T-helper 17 cell (primary cell): ENCODE measurements around the gene WDR44. TPM values are rescaled to one million over a fixed set of nuclear protein-coding genes. Genes with fewer than 3 reads are reported as not detected.
A peak's percentile ranks its signal among the peaks of the same experiment; 100 is the strongest.
"Not testable (repeated sequence)": the region's sequence is repeated elsewhere in the genome, so short reads cannot be mapped to it uniquely, and the experiment has no call there.

Source experiments
- ATAC-seq: fragments of 150-1000 bp; cut with Tn5 transposase; 2 replicates; pipeline ENCODE4 v1.10.0; 2021; ENCODE audit warnings: mild to moderate bottlenecking, moderate library complexity
- DNase-seq, 3 donors: peaks; one replicate each; pipeline versions ENCODE4 v3.0.0 to v3.0.0-alpha.2; 2020 to 2021
- H3K9me3 ChIP-seq: one replicate; pipeline ENCODE4 v1.7.0; 2013; ENCODE audit warnings: low read length, mild to moderate bottlenecking; ENCODE audit not compliant: control insufficient read depth, poor library complexity, severe bottlenecking
- H3K27ac Mint-ChIP-seq: one replicate; pipeline ENCODE4 v1.8.0; 2022; ENCODE audit warnings: mild to moderate bottlenecking, moderate library complexity, mixed read lengths
- H3K27me3 Mint-ChIP-seq: one replicate; pipeline ENCODE4 v1.8.0; 2022; ENCODE audit warnings: mixed read lengths
- H3K36me3 Mint-ChIP-seq: one replicate; pipeline ENCODE4 v1.8.0; 2022; ENCODE audit warnings: low read depth, mixed read lengths
- H3K4me1 Mint-ChIP-seq: one replicate; pipeline ENCODE4 v1.8.0; 2022; ENCODE audit warnings: mild to moderate bottlenecking, mixed read lengths
- H3K4me3 Mint-ChIP-seq: one replicate; pipeline ENCODE4 v1.8.0; 2022; ENCODE audit warnings: mild to moderate bottlenecking, moderate library complexity, mixed read lengths
- total RNA-seq, 4 donors: library from RNA in 2 of 4; stranded (reverse) in 2 of 4; gene quantifications; one replicate each; pipeline ENCODE4 v1.2.3 and lab custom pipeline; 2022 to 2026

WDR44 gene
- total RNA-seq, 2 donors from 2014 or later = 15.4 to 18.0 TPM

DNA sequence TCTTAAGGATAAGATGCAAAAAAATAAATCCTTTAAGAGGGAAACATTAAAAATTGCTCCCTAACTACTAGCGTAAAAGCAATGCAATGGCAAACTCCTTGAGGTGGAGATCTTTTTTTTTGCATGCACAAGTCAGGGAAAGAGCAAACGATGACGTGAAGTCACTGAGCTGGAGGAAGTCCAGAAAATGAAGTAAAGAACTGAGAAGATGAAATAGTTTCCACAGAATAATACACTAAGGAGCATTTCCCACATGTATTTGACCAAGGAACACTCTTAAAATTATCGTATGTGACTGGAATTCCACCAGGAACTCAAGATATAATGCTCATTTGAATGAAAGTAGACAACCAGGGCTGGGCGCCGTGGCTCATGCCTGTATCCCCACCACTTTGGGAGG lies 128.7 kb downstream of the WDR44 start:
- no peaks in the 10 kb centered on the region for H3K9me3 ChIP-seq
- no peaks in the 10 kb centered on the region for H3K27me3 Mint-ChIP-seq
- DNase-seq (no peak), ATAC-seq (no peak)
- no peaks in the 10 kb centered on the region for H3K36me3 Mint-ChIP-seq
- no peak overlapping the region for H3K4me3 Mint-ChIP-seq
- H3K27ac Mint-ChIP-seq = no peak overlapping the region
- H3K4me1 Mint-ChIP-seq = no peaks in the 10 kb centered on the region

DNA sequence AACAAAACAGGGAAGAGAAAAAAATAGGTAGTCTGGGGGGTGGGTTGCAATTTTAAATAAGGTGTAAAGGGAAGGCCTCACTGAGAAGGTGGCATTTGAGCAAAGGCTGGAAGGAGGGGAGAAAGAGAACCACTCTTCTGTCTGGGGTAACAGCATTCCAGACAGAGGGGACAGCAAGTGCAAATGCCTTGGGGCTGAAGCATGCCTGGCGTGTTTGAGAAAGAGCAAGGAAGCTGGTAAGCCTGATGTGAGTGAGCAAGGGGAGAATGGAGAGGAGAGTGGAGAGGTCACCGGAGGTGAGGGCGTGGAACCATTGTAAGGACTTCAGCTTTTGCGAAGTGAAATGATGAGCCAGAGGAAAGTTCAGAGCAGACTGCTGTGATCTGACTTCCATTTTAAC lies 130.0 kb downstream of the WDR44 start:
- ATAC-seq (no peak), DNase-seq (no peak)
- Mint-ChIP-seq H3K27me3 (no peaks in the 10 kb centered on the region), H3K27ac (no peak overlapping the region), H3K4me1 (no peaks in the 10 kb centered on the region), H3K4me3 (no peak overlapping the region), H3K36me3 (no peaks in the 10 kb centered on the region)
- no peaks in the 10 kb centered on the region for H3K9me3 ChIP-seq

DNA sequence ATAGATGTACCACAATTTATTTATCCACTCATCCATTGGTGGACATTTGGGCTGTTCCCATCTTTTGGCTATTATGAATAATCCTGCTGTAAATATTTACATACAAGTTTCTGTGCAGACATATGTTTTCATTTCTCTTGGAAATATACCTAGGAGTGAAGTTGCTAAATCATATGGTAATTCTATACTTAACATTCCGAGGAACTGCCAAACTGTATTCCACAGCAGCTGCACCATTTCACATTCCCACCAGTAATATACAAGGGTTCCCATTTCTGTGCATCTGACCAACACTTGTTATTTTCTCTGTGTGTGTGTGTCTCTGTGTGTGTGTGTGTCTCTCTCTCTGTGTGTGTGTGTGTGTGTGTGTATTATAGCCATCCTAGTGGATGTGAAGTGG lies 134.3 kb downstream of the WDR44 start:
- Mint-ChIP-seq H3K27ac (no peak overlapping the region), H3K27me3 (no peaks in the 10 kb centered on the region), H3K4me1 (no peaks in the 10 kb centered on the region), H3K4me3 (no peak overlapping the region), H3K36me3 (no peaks in the 10 kb centered on the region)
- DNase-seq (no peak), ATAC-seq (no peak)
- no peaks in the 10 kb centered on the region for H3K9me3 ChIP-seq

DNA sequence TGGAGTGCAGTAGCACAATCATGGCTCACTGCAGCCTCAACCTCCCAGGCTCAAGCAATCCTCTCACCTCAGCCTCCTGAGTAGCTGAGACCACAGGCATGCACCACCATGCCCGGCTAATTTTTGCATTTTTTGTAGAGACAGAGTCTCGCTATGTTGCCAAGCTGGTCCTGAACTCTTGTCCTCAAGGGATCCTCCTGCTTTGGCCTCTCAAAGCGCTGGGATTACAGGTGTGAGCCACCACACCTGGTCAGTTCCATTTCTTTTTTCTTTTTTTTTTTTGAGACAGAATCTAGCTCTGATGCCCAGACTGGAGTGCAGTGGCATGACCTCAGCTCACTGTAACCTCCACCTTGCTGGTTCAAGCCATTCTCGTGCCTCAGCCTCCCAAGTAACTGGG lies 136.5 kb downstream of the WDR44 start:
- not testable (repeated sequence) for H3K9me3 ChIP-seq, H3K4me1 Mint-ChIP-seq, ATAC-seq, H3K4me3 Mint-ChIP-seq, DNase-seq, H3K27ac Mint-ChIP-seq, H3K27me3 Mint-ChIP-seq, H3K36me3 Mint-ChIP-seq

DNA sequence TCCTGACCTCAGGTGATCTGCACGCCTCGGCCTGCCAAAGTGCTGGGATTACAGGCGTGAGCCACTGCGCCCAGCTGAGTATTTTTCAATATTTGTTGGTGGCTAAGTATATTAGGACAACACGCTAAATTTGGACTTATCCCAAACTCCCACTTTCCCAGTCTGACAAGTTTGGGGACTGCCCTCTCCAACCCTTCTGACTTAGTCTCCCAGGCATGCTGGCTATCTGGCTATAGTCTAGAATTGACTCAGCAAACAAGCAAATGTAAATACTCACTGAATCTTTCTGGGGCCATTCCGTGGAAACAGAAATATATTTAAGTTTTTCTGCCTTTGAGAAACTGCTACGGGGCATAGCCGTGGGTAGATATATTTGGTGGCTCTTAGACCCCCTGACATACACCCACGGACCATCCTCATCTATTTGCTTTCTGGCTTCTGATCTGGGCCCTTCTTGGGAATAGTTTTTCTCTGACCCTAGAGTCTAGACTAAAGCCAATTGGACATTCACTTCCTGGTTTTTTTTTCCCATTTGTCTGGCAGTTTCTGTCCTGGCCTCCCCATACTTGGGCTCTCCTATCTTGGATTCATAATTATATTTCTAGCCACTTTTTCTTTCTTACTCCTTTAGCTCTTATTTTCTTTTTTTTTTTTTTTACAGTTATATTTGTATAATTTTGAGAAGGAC lies 138.5 kb downstream of the WDR44 start:
- no peak for DNase-seq
- no peak overlapping the region for H3K27ac Mint-ChIP-seq
- H3K9me3 ChIP-seq = no peaks in the 10 kb centered on the region
- ATAC-seq = no peak
- no peaks in the 10 kb centered on the region for H3K27me3 Mint-ChIP-seq
- no peaks in the 10 kb centered on the region for H3K36me3 Mint-ChIP-seq
- no peak overlapping the region for H3K4me3 Mint-ChIP-seq
- no peaks in the 10 kb centered on the region for H3K4me1 Mint-ChIP-seq

DNA sequence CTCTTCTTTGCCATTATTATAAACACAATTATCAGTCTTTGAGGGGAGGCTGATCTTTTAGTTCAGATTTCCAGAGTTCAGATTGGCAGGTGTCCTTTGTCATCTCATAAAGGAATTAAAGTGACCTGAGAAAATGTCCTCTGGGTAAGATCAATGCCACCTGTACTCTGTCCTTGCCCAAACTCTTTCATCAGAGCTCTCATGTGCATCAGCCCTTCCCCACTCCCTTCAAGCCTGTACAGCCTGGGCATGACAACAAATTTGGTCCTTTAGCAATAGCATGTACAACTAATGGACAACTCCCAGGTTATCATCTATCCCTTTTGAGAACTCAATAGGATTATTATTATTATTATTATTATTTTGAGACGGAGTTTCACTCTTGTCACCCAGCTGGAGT lies 140.8 kb downstream of the WDR44 start:
- ATAC-seq, H3K27ac Mint-ChIP-seq: not testable (repeated sequence)

DNA sequence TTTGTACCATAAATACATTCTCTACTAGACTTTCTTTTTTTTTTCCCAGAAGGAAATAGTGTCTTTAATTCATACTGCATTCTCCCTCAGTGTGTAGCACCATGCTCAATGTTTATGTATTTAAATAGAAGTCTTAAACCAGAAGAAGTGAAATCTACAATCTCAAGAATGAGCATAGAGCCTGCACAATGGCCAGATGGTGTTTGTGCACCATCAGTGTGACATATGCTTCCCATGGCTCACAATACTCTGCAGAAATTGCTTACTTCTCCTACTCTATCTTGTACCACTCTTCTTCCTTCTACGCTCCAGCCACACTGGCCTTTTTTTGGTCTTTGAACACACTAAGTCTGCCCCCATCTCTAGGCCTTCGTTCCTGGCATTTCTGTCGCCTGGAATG lies 147.1 kb downstream of the WDR44 start:
- H3K27me3 Mint-ChIP-seq = no peaks in the 10 kb centered on the region
- H3K9me3 ChIP-seq = no peaks in the 10 kb centered on the region
- no peak for ATAC-seq
- peaks cover 14% of the 10 kb centered on the region for H3K4me1 Mint-ChIP-seq
- DNase-seq = no peak
- H3K27ac Mint-ChIP-seq = no peak overlapping the region
- no peak overlapping the region for H3K4me3 Mint-ChIP-seq
- H3K36me3 Mint-ChIP-seq = peaks cover 6% of the 10 kb centered on the region

More for the DNA sequence above, 140.8 kb downstream of the WDR44 start:
- not testable (repeated sequence) for H3K9me3 ChIP-seq, H3K4me1 Mint-ChIP-seq, H3K27me3 Mint-ChIP-seq, H3K36me3 Mint-ChIP-seq, DNase-seq, H3K4me3 Mint-ChIP-seq

DNA sequence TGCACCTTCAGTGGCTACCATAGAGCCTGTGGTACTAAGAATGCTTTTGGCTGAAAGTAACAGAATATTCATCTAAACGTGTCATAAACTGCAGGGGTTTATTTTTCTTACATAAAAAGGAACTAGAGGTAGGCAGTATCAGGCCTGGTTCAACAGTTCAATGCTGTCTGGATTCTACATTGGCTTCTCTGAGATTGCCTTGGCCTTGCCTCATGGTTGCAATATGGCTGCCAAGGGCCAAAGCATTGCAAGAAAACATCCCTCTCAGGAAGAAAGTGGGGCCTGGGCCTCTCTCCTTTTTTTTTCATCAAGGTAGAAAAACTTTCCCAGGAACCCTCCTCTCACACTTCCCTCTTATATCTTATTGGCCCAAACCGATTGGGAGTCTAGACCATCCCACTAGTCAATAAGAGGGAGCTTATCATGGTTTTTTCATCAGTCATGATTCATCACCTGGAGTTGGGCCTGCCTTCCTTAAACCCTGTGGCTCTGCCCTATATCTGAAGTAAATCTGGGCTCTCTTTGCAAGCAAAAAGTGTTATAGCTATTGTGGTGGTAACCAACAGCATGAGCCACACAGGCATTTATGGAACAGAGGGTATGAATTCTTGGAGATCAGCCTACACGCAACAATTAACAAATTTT lies 147.9 kb downstream of the WDR44 start:
- ATAC-seq (no peak), DNase-seq (no peak)
- H3K27me3 Mint-ChIP-seq = no peaks in the 10 kb centered on the region
- H3K36me3 Mint-ChIP-seq = peaks cover 6% of the 10 kb centered on the region
- H3K9me3 ChIP-seq = no peaks in the 10 kb centered on the region
- H3K4me3 Mint-ChIP-seq = no peak overlapping the region
- peaks cover 15% of the 10 kb centered on the region for H3K4me1 Mint-ChIP-seq
- no peak overlapping the region for H3K27ac Mint-ChIP-seq

DNA sequence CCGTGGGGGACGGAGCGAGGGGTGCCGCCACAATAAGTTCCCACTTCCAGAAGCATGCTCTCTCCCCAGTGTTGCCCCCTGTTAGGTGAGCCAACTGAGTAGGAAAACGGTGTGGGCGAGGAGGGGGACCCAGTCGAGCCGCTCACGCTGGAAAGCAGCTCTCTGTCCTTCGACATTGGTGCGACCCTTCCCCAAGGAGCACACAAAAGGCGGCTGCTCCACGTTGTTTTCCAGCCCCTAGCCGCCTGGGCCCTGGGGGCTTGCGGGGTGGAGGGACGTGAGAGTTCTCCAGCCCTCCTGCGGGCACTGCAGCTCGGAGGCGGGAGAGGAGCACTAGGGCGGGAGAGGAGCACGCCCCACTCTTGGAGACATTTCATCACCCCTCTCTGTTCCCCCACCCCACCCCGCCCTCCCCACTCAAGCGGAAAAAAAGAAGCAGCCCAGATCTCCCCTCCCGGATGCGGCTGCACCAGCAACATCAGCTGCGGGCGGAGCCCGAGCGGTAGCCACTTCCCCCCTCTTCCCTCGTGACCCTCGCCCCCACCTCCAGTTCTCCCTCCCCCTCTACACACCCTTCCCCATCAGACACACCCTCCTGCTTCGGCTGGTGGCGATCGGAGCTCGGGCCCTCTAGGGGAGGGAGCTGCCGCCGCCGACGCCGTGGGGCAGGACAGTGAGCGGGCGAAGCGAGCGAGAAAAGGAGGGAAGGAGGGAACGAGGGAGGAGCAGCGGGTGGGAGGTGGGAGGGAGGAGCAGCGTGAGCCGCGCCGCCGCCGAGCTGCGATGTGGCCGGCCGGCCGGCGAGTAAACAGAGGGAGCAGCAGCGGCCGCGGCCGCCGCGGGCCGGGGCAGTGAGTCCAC lies 149.4 kb downstream of the WDR44 start, which contains the start of gene DOCK11:
DOCK11 (plus strand) TSS at position 755 of the 861 bp plus-strand sequence. CDS start 157 bp downstream, outside the sequence.
- DNase-seq = peak; percentile 49 to 75 (median 61)
- Mint-ChIP-seq H3K4me1 (peaks cover 21% of the 10 kb centered on the region), H3K27me3 (no peaks in the 10 kb centered on the region), H3K36me3 (peaks cover 6% of the 10 kb centered on the region), H3K4me3 (peak within 1 kb of the TSS; percentile 99), H3K27ac (peak within 1 kb of the TSS; percentile 95)
- no peaks in the 10 kb centered on the region for H3K9me3 ChIP-seq
- ATAC-seq = peak; percentile 75

DNA sequence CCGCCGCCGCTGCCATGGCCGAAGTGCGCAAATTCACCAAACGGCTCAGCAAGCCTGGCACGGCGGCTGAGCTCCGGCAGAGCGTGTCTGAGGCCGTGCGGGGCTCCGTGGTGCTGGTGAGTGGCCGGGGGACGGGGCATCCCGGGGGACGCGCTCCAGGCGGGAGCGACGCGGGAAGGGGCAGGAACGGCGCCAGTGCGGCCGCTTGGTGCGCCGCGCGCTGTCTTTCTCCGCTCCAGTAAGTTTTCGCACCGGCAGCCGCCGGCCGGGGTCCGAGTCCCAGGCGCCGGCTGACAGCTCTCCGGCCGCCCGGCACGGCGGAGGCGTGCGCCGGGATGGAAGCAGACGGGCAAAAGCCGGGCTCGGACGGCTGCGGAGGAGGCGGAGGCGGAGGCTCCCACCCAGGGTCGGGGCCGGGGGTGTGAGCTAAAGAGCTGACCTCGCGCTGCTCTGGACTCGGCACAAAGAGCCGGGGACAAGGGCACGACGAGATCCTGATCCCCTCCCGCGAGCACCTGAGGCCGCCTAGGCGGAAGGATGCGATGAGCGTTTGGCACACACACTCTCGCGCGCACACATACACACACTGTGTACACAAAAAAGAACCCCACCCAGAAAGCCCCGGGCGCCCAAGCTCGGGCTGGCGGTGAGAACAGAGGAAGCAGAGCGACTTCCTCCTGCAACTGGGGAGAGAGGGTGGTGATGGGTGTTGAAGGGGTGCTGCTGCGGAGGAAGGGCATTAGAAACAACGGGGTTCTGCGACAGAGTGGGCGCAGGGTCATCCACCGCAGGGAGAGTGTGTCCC lies 150.3 kb downstream of the WDR44 start:
- H3K9me3 ChIP-seq = no peaks in the 10 kb centered on the region
- peak; percentile 78 for ATAC-seq
- peak overlapping the region; percentile 99 for H3K4me3 Mint-ChIP-seq

DNA sequence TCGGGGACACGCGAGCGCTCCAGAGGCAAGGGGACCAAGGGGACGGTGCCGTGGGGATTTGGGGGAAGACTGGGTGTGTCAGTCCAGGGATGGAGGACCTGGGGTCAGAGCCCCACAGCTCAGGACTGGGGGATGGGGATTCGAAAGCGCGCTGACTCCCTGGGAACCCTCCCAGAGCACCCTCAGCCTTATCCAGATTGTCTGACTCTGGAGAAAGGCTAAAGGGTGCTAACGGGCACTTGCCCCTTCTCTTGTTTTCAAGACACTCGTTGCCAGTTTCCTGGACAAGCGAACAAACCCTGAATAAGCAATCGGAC lies 150.8 kb downstream of the WDR44 start:
- DNase-seq (no peak), ATAC-seq (peak; percentile 9)
- peaks cover 21% of the 10 kb centered on the region for H3K4me1 Mint-ChIP-seq
- H3K27ac Mint-ChIP-seq = peak overlapping the region; percentile 95
- peaks cover 6% of the 10 kb centered on the region for H3K36me3 Mint-ChIP-seq
- no peaks in the 10 kb centered on the region for H3K9me3 ChIP-seq
- H3K27me3 Mint-ChIP-seq = no peaks in the 10 kb centered on the region
- H3K4me3 Mint-ChIP-seq = peak overlapping the region; percentile 99

More for the DNA sequence above, 150.3 kb downstream of the WDR44 start:
- peak; percentile 54 to 68 (median 64) for DNase-seq
- Mint-ChIP-seq H3K27ac (peak overlapping the region; percentile 95), H3K36me3 (peaks cover 6% of the 10 kb centered on the region), H3K27me3 (no peaks in the 10 kb centered on the region), H3K4me1 (peaks cover 21% of the 10 kb centered on the region)

DNA sequence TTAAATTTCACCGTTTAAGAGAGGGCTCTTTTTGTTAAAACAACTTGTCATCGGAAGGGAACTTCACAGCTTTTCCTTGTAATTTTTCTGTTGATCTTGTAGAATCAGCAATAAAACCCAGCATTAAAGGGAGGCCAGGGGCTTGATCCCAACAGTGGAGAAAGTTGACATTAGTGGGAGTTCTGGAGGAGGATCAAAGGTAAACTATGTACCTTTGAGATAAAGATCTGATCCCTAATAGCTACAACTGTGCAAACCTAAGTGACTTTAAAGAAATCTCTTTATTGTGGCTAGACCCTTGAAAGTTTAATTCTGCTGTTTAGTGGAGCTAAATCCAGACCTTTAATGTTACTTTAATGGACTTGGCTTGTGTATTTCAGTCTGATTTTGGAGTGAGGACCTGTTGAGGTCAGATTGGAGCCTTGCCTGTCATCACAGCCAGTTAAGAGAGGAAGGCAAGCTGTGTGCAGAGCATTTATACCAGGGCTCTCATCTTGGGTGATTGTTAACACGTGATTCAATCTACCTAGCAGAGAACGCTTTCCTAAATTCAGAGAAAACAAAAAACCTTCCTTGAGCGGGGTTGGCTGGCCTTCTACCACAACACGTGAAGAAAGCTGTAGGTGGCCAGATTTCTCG lies 151.4 kb downstream of the WDR44 start:
- no peaks in the 10 kb centered on the region for H3K27me3 Mint-ChIP-seq
- peaks cover 6% of the 10 kb centered on the region for H3K36me3 Mint-ChIP-seq
- peak overlapping the region; percentile 99 for H3K4me3 Mint-ChIP-seq
- peak overlapping the region; percentile 95 for H3K27ac Mint-ChIP-seq
- no peaks in the 10 kb centered on the region for H3K9me3 ChIP-seq
- peaks cover 25% of the 10 kb centered on the region for H3K4me1 Mint-ChIP-seq
- DNase-seq (no peak), ATAC-seq (peak; percentile 11)
